ENCODE results near the gene TOP1. TPM values are rescaled to one million over a fixed set of nuclear protein-coding genes. Genes with fewer than 3 reads are reported as not detected.

The TOP1 gene
- total RNA-seq, 1 donor from 2014 or later, result 102 TPM

DNA sequence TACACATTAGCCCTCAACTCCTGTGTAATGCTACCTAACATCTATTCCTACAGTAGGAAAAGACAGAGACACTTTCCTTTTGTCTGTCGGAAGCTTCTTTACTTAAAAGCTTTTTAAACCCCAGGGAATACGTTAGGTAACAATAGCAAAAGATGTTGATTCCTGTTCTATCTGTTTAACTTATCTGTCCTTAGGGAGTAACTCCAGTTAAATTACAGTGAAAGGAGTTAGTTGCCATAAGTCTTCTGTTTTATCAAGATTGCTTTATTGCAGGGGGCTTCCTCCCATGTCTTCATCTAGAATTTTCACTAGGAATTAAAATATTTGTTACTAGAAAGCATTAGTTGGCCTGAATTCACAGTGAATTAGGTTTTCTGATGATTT lies 26.2 kb downstream of the TOP1 start:
- TF ChIP-seq, protein P1, sequence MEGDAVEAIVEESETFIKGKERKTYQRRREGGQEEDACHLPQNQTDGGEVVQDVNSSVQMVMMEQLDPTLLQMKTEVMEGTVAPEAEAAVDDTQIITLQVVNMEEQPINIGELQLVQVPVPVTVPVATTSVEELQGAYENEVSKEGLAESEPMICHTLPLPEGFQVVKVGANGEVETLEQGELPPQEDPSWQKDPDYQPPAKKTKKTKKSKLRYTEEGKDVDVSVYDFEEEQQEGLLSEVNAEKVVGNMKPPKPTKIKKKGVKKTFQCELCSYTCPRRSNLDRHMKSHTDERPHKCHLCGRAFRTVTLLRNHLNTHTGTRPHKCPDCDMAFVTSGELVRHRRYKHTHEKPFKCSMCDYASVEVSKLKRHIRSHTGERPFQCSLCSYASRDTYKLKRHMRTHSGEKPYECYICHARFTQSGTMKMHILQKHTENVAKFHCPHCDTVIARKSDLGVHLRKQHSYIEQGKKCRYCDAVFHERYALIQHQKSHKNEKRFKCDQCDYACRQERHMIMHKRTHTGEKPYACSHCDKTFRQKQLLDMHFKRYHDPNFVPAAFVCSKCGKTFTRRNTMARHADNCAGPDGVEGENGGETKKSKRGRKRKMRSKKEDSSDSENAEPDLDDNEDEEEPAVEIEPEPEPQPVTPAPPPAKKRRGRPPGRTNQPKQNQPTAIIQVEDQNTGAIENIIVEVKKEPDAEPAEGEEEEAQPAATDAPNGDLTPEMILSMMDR (conservative IDR thresholded peaks at IDR 0.05), result no peak
- Mint-ChIP-seq H3K36me3 (ENCODE audit: low read depth) (peaks cover 2% of the 10 kb centered on the region), H3K4me3 (no peak overlapping the region), H3K4me1 (peaks cover 65% of the 10 kb centered on the region), H3K27me3 (ENCODE audit: low read depth) (no peaks in the 10 kb centered on the region), H3K9me3 (no peaks in the 10 kb centered on the region), H3K27ac (ENCODE audit: unreplicated experiment) (no peak overlapping the region)
- no peak for DNase-seq (ENCODE audit: low read depth, low spot score)

DNA sequence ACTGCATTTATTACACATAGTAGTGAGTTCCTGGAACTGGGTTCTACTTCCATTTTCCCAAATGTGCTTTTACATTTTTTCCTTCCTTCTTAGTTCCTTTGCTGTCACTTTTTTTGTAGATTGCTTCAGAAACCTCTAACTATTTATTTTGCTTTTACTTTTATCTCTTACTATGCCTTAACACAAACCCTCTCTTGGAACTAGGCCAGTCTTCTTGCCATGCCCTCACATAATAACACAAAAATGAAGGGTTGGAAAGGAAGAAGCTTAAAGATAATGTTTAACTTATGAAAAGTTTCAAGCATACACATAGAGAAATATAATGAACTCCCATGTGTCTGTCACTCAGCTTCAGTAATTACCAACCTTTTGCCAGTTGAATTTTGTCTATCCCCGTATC lies 27.1 kb downstream of the TOP1 start:
- peaks cover 5% of the 10 kb centered on the region for H3K36me3 Mint-ChIP-seq (ENCODE audit: low read depth)
- H3K27ac Mint-ChIP-seq (ENCODE audit: unreplicated experiment), result no peak overlapping the region
- no peak overlapping the region for H3K4me3 Mint-ChIP-seq
- TF ChIP-seq, protein P1 (conservative IDR thresholded peaks at IDR 0.05), result no peak
- no peak for DNase-seq (ENCODE audit: low read depth, low spot score)
- peaks cover 61% of the 10 kb centered on the region for H3K4me1 Mint-ChIP-seq
- H3K27me3 Mint-ChIP-seq (ENCODE audit: low read depth), result no peaks in the 10 kb centered on the region
- no peaks in the 10 kb centered on the region for H3K9me3 Mint-ChIP-seq

DNA sequence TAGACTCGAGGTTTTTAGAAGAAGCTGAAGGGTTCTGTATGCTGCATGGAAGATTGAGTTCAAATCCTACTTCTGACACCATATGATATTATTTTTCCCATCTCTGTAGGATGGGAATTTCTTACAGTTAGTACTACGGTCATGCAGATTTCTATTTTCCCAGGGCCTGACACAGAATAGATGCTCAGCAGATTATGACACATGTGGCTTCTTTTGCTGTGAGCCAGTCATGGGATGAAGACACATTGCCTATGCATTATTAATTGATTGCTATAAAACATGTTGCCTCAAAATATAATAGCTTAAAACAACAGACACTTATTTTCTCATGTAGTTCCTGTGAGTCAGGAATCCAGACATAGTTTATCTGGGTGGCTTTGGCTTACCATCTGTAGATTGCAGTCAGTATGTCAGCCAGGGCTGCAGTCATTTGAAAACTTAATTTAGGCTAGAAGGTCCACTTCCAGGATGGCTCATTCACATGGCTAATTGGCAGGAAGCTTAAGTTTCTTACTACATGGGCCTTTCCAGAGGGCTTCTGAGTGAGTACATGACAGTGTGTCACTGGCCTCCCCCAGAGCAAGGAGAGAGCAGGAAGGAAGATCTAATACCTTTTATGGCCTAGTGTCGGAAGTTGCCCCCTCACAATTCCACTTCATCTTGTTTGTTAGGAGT lies 29.5 kb downstream of the TOP1 start:
- no peak for DNase-seq (ENCODE audit: low read depth, low spot score)
- peaks cover 2% of the 10 kb centered on the region for H3K9me3 Mint-ChIP-seq
- no peak overlapping the region for H3K27ac Mint-ChIP-seq (ENCODE audit: unreplicated experiment)
- H3K27me3 Mint-ChIP-seq (ENCODE audit: low read depth), result no peaks in the 10 kb centered on the region
- peaks cover 22% of the 10 kb centered on the region for H3K36me3 Mint-ChIP-seq (ENCODE audit: low read depth)
- H3K4me1 Mint-ChIP-seq, result peaks cover 41% of the 10 kb centered on the region
- H3K4me3 Mint-ChIP-seq, result no peak overlapping the region
- TF ChIP-seq, protein P1 (conservative IDR thresholded peaks at IDR 0.05), result no peak

DNA sequence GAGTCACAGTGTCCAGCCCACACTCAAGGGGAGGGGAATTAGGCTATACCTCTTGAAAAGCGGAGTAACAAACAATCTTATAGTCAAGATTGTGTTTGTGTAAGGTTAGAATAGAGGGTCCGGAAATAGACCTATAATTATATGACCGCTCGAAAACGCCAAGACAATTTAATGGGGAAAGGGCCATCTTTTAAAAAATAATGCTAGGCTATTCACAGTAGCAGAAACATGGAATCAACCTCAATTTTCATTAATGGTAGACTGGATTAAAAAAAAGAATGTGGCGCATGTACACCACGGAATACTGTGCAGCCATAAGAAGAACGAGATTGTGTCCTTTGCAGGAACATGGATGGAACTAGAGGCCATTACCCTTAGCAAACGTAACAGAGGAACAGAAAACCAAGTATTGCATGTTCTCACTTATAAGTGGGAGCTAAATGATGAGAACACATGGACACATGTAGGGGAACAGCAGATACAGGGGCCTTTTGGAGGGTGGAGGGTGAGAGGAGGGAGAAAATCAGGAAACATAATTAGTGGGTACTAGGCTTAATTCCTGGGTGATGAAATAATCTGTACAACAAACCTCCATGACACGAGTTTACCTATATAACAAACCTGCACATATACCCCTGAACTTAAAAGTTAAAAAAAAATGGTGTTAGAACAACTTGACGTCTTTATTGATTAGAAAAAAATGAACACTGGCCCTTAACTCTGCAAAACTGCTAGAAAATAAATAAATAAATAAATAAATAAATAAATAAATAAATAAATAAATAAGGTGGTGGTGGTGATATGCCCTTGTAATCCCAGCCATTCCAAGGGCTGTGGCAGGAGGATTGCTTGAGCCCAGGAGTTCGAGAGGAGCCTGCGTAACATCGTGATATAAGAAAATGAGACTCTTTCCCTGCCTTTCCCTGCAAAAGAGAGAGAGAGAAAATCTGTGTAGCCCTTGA lies 30.3 kb downstream of the TOP1 start:
- DNase-seq (ENCODE audit: low read depth, low spot score), result no peak
- Mint-ChIP-seq H3K27me3 (ENCODE audit: low read depth) (no peaks in the 10 kb centered on the region), H3K4me3 (no peak overlapping the region), H3K9me3 (peaks cover 3% of the 10 kb centered on the region), H3K27ac (ENCODE audit: unreplicated experiment) (no peak overlapping the region), H3K4me1 (peaks cover 32% of the 10 kb centered on the region), H3K36me3 (ENCODE audit: low read depth) (peaks cover 30% of the 10 kb centered on the region)
- TF ChIP-seq, protein P1 (conservative IDR thresholded peaks at IDR 0.05), result no peak

DNA sequence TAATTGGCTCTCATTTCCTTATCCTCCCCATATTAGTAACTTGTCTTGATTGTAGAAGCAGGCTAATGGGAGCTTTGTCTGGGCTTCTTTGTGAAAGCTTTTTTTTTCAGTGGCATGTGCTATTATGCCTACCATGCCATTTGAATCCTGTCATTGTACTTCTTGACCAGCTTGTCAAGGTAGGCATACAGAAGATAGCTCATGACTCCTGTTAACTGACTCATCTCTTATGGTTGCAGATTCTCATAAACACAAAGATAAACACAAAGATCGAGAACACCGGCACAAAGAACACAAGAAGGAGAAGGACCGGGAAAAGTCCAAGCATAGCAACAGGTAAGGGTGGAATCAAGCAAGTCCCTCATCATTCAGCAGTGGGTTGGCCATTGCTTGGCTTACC lies 32.5 kb downstream of the TOP1 start:
- Mint-ChIP-seq H3K27me3 (ENCODE audit: low read depth) (no peaks in the 10 kb centered on the region), H3K4me1 (peaks cover 16% of the 10 kb centered on the region), H3K9me3 (peaks cover 3% of the 10 kb centered on the region), H3K36me3 (ENCODE audit: low read depth) (peaks cover 35% of the 10 kb centered on the region), H3K4me3 (no peak overlapping the region), H3K27ac (ENCODE audit: unreplicated experiment) (no peak overlapping the region)
- TF ChIP-seq, protein P1 (conservative IDR thresholded peaks at IDR 0.05), result no peak
- no peak for DNase-seq (ENCODE audit: low read depth, low spot score)

Measured in neural crest cell (in vitro differentiated cells).